SK-N-DZ (cell line): Measurements from ENCODE around the gene UTY.

Experiments
- DNase-seq: peaks from one replicate; pipeline ENCODE4 v3.0.0-alpha.2; 2015; ENCODE audit warnings: low spot score

UTY gene

DNA sequence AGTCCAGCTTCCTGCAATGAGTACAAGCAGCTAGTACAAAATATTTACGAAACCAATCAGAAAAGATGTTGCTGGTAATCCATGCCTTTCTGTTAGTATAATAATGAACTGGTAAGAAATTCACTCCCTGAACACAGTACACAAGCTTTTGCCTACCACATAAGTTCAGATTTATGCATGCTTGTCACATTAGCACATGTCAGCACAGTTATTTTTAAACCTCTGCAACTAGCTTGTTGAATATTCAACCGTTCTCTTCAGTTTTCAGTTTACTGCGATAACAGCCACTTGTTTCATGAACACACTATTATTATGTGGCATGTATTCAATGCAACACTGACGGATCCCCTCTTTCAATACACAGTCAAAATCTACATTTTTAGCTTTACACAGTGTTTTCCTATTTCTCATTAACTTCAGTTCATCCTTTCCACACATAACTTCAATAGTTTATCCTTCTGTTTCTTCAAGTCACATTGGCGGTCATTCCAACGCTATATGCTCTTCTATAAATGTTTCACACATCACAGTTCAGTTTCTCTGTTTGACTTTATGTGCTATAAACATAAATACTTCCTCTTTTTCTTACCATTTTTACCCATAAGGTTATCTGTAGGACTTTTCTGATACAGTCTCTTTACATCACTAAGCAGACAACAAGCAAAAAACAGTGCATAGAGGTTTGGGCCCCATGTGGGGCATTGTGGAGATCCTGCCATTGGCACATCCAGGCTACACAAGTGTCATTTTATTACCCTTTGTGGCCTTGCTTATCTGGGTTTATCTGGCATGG is 62.8 kb downstream of the UTY start:
- no peak for DNase-seq

DNA sequence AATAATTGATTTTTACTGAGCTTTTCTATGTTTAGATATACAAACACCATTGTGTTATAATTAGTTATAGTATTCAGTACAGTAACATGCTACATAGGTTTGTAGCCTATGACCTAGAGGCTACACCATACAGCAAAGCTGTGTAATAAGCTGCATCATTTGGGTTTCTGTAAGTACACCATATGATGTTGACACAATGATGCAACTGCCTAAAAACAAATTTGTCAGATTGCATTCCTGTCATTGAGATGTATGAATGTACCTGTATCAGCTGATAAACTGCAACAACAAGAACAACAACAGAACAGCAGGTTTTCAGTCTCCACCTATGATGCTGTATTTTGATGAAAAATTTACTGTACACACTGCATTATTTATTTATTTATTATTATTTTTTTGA is 64.3 kb downstream of the UTY start:
- DNase-seq, result no peak

DNA sequence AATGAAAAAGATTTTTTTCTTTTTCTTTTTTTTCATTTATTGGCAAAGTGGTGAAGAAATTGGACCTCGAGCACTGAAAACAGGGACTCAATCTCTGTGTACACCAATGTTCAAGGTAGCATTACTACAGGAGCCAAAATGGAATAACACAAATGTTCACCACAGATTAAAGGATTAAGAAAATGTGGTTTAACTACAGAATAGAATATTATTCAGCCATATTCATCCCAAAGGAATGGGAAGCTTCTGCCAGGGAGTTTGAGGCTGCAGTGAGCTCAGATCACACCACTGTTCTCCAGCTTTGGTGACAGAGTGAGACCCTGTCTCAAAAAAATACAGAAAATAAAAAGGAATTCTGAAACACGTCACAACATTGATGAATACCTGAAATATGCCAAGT is 81.0 kb downstream of the UTY start:
- DNase-seq, result no peak

DNA sequence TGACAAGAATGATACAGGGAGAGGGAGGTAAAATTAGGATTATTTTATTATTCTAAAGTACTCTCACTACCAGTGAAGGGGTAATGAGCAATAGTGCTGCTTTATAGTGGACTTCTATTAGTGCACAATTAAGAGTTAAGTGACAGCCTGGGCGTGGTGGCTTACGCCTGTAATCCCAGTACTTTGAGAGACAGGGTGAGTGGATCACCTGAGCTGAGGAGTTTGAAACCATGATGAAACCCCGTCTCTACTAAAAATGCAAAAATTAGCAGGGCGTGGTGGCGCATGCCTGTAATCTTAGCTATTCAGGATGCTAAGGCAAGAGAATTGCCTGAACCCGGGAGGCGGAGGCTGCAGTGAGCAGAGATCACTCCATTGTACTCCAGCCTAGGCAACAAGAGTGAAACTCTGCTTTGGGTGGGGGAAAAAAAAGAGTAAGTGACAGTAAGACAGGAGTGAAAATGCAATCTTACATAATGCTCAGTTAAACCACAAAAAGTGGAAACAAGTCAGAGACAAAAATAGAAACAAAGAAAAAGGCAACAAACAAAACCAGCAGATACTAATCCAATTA is 98.6 kb downstream of the UTY start:
- no peak for DNase-seq

DNA sequence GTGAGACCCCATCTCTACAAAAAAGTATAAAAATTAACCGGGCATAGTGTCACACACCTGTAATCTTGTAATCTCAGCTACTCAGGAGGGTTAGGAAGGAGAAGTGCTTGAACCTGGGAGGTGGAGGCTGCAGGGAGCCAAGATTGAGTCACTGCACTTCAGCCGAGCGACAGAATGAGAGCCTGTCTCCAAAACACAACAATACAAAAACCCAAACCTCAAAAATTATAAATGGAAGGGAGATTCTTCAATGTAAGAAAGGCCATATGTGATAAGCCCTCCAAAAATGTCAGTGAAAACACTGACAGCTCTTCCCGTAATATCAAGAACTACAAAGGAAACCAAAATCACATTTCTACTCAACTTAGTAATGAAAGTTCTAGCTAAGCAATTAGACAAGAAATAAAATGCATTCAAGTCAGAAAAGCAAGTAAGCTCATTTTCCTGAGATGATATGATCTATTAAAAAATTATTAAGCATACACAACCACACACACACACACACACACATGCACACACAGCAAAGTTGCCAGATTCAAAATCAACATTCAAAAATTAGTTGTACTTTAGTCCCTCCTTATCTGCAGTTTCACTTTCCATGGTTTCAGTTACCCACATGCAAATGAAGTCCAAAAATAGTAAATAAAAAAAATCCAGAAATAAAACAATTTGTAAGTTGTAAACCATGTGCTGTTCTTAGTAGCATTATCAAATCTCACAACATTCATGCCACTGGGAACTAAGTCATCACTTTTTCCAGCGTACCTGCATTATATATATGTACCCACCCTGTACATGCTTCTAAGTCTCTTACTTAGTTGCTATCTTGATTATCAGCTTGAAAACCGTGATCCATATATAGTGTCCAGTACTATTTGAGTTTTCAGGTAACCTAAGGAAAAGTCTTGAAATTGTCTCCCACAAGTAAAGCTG is 108.7 kb downstream of the UTY start:
- no peak for DNase-seq

DNA sequence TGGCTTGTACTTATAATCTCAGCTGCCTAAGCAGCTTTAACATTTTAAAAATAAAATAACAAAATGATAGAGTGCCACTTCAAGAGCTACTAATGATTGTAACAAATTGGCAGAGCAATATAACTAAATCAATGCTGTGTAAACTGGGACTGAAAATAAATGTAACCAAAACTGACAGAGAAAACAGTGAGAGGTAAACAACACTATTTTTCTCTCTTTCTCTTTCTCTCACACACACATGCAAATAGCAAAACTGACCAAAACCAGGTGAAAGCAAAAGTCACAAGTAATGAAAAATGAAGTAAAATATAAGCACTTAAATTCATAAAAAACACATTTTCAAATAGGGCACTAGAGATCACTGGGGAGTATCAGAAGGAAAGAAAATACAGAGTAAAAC is 109.6 kb downstream of the UTY start:
- DNase-seq, result no peak

DNA sequence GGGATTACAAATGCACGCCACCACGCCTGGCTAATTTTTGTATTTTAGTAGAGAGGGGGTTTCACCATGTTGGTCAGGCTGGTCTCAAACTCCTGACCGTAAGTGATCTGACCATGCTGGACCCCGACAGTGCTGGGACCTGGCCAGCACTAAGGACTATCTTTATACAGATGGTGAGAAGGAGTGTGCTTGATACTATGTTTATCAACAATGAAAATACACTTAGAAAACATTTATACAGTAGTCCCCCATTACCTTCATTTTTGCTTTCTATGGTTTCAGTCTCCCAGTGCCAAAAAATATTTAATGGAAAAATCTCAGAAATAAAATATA is 111.4 kb downstream of the UTY start:
- no peak for DNase-seq

DNA sequence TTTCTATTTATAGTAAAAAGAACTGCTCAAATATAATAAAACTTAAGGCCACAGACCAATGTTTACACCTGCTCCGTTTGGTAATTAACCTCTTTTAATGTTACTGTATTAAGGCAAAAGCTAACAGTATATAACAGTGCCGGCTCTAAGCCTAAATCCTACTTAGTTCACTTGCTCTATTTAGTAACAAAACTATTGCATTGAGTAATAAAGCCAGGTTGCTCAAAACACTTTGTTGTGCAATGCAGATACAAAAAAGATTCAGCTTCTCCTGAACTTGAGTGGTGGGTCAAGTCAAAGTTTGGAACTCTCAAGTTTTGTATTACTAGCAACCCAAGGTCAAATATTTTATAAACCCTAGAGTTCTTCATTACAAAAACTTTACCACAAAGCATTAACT is 116.2 kb downstream of the UTY start:
- DNase-seq, result no peak

DNA sequence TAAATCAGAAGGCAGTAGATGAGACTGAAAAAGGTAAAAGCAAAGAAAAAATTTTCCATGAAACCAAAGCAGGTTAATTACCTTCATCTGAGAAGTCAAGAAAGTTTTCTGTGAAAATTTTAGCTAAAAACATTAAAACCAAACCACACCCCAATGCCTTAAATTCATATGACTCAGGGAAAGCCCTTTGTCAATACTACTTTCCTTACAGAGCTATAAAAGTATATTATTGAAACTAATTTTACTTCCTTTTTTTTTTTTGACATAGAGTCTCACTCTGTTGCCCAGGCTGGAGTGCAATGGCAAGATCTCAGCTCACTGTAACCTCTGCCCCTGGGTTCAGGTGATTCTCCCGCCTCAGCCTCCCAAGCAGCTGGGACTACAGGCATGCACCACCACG is 117.2 kb downstream of the UTY start:
- no peak for DNase-seq

DNA sequence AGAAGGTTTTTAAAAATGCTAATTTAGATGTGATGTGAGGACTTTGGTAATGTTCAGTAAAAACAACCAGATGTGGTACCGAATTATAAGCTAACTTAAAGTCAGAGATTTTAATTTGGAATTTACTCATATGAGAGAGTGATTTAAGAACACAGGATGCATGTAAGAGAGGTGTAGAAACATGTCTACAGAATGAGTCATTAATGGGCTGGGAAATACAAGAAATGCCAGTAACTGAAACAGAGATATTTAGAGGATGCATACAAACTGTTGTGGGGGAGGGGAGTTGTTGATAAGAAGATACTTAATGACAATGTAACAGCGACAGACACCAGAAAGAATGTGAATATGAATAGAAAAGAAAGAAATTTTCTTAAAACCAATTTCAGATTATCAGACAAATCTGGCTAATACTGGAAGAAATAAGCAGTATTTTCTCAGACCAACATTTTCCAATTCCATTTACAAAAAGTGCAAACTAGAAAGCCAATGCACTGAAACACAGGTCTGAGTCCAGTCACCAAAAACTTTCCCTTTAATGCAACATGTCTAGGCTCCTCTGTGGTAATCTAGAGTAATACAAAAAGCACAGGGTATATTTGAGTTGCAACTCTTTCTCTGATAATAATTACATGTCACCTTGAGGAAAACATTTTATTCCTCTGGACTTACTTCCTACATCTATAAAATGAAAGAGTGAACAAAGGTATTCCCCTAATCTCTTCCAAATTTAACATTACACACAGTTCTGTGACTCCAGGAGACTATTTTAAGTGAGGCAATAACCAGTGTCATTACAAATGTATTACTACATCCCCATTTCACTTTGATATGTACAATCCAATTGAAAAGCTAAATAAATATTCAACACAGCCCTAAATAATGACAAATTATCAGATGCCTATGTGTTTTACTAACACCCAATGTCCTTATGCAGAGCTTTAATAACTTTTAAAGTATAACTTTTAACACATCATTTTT is 117.9 kb downstream of the UTY start:
- DNase-seq, result no peak

DNA sequence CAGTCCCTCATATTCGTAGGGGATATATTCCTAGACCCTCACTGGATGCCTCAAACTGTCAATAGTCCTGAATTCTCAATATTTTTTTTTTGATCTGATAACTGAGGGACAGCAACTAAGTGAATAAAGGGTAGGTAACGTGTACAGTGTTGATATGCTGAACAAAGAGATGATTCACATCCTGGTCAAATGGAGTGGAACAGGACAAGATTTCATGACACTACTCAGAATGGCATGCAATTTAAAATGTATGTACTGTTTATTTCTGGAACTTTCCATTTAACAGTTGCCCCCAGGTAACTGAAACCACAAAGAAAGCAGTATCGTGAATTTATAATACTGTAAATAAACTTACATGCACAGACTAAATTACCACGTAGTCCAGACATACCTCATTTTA is 128.4 kb downstream of the UTY start:
- DNase-seq, result no peak

DNA sequence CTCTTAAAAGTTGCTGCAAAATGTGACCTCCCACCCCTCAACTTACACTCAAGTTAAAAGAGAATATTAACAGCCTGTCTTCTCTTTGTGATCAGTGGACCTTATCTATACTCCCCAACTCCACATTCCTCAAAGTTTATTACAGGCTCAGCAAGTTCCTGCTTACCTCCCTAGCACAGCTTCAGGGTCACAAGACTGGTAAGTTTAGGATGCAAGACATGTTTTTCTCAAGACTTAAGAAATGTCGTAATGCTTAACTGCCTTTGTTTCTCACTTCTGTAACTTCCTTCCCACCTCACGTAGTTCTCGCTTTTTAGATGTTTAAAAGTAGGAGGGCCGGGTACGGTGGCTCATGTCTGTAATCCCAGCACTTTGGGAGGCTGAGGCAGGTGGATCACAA is 132.7 kb downstream of the UTY start:
- DNase-seq, result no peak

DNA sequence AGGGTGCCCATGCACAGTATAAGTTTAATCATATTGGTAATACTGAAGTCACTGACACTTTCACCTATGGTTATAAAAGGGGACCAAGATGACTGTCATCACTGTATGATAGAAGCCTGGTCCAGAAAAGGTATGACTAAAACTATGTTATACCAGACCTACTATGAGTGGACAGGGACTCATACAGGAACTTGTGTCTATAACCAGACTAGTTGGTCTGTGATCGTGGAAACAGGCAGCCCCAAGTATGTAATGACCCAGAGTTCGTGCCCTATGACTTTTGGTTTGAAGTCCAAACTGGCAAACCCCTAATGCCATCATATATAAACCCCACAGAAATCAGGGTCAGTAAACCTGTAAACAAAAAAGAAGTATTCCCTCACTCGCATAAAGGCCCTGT is 134.3 kb downstream of the UTY start:
- DNase-seq, result no peak

DNA sequence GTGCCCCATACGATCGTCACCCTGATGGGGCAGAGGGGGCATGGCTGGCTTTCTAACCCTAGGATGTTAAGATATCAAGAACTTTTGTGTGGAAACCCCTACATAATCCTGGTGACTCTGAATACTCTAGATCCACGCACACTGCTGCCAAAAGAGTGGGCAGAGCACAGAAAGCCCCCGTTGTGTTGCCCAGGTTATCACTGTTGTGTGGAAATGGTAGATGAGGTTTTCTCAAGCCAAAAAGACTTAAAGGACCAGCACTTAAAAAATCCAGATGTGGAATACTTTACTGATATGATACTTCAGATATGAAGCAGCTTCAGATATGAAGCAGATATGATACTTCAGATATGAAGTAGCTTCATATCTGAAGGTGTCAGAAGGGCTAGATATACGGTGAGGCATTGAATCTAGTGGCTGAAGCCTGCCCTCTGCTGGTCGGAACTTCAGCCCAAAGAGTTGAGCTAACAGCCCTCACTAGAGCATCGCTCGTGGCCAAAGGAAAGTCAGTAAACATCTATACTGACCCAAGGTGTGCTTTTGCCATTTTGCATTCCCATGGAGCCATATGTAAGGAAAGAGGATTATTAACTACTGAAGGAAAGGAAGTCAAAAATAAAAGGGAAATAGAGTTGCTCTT is 136.4 kb downstream of the UTY start:
- no peak for DNase-seq

DNA sequence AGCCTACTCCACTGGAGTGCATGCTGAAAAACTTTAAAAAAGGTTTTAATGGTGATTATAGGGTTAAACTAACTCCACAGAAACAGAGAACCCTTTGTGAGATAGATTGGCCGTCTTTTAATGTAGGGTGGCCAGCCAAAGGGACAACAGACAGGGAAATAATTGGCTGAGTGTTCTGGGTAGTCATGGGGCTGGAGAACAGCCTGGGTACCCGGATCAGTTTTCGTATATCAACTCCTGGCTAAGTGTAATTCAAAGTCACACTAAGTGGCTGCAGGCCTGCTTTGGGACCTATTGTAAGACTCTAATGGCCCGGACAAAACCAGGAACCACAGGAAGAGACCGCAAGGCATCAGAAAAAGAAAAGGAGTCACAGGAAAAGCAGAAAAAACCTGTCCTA is 139.9 kb downstream of the UTY start:
- DNase-seq, result no peak

DNA sequence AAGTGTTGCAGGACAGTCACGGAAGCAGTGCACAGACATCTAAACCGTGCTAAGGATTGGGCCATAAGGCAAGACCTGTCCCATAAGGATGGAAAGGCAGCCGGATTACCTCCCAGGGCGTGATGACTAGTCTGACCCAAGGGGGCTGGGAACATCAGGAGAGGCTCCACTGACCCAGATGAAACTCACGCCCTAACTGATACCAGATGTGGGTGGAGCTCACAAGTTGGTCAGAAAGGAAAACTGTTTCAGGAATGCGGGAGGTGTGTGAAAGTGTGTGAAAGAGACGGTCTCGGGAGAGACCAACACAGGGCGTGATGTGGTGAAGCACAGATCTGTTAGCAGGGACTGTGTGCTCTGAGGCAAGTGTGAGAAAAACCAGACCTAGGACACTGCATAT is 140.5 kb downstream of the UTY start:
- DNase-seq, result no peak

DNA sequence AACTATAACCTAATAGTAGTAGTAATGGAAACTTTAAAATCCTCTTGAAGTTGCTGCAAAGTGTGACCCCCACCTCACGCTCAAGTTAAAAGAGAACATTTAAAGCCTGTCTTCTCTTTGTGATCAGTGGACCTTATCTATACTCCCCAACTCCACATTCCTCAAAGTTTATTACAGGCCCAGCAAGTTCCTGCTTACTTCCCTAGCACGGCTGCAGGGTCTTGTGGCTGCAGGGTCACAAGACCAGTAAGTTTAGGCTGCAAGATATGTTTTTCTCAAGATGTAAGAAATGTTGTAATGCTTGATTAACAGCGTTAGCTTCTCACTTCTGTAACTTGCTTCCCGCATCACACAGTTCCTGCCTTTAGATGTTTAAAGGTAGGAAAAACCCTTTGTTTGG is 141.1 kb downstream of the UTY start:
- DNase-seq, result no peak

DNA sequence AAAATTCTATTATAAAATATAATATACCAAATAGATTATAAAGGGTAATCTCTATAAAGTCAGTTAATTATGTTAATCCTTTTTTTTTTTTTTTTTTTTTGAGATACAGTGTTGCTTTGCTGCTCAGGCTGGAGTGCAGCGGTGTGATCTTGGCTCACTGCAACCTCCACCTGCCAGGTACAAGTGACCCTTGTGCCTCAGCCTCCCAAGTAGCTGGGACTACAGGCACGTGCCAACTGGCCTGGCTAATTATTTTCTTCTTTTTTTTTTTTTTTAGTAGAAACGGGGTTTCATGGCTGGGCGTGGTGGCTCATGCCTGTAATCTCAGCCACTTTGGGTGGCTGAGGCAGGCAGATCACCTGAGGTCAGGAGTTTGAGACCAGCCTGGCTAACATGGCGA is 141.9 kb downstream of the UTY start:
- DNase-seq, result no peak

DNA sequence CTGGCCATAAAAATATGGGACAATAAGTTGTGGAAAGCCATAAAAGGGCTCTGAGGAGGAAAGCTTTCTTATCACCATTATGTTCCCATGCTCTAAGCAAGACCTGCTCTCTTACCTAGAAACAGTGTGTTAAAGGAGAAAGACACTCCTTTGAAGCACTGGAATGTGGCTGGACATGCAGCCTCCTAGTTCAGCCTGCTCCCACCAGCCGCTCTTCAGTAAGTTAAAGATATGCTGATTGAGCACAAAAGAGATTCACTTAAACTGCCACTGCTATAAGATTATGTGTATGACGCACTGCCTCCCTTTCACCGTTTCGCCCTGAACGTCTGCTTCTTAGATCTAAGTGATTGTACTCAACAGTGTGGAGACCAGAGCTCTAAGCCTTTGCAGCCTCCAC is 146.0 kb downstream of the UTY start:
- no peak for DNase-seq

DNA sequence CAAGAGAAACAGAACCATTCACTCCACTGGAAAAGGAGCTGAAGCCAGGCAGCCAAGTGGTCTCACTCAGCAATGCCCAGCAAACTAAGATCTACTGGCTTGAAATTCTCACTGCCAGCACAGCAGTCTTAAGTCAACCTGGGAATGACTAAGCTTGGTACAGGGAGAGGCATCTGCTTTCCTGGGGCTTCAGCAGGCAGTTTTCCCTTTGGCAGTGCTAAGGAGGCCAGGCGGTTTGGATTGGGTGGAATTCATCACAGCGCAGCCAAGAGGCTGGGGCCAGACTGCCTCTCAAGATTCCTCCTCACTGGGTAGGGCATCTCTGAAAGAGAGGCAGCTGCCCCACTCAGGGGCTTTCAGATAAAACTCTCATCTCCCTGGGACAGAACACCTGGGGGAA is 149.2 kb downstream of the UTY start:
- no peak for DNase-seq

DNA sequence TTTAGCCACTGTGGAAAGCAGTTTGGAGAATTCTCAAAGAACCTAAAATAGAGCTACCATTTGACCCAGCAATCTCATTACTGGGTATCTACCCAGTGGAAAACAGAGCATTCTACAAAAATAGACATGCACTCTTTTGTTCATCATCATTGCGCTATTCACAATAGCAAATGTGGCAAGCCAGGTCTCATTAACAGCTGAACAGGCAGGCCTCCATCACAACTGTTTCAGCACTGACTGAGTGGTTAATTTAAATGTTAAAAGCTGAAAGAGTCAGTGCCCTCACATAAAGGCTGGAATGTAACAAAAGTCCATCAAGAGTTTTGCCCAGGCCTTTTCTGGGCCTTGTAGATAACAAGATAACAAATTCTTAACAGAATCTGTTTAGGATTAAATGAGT is 166.9 kb downstream of the UTY start:
- no peak for DNase-seq
